ENCODE data around the gene CRACDL. TPM values are rescaled to one million over a fixed set of nuclear protein-coding genes. Genes with fewer than 3 reads are reported as not detected.

CRACDL gene
- total RNA-seq, 4 donors from 2014 or later: 0.94 to 5.8 (median 1.8) TPM

- H3K4me3 ChIP-seq: no peak overlapping the region
Measured at GRCh38 chr2:98821629-98822135, 114.3 kb downstream of the CRACDL start.

GRCh38 chr2:98819231-98819766 lies 116.7 kb downstream of the CRACDL start:
- peaks cover 0 to 20% (median 3%) of the 10 kb centered on the region in 3 donors for H3K4me1 ChIP-seq
- WGBS, 2 donors (ENCODE audit: low coverage in 1 of 2): 31 to 33% methylated on average over 4 to 5 of the region's 5 CpGs

More at GRCh38 chr2:98821629-98822135, 114.3 kb downstream of the CRACDL start:
- WGBS, 2 donors (ENCODE audit: low coverage in 1 of 2): 97% methylated on average over 5 of the region's 38 CpGs; no CpG with 5 or more reads in 1 of the 2 donors
- Histone ChIP-seq H3K9me3 (peaks cover 0 to 5% (median 0%) of the 10 kb centered on the region in 3 donors), H3K4me1 (peaks cover 0 to 20% (median 3%) of the 10 kb centered on the region in 3 donors), H3K27ac (peak overlapping the region in 2 of 4 donors; percentile 71 to 76), H3K27me3 (peaks cover 34% of the 10 kb centered on the region), H3K36me3 (no peaks in the 10 kb centered on the region)
- TF ChIP-seq POLR2A (IDR thresholded peaks at IDR 0.05): no peak
- no peak for TF ChIP-seq POLR2AphosphoS5 (IDR thresholded peaks at IDR 0.05)
- TF ChIP-seq CTCF (IDR thresholded peaks at IDR 0.05): no peak
- TF ChIP-seq EP300 (IDR thresholded peaks at IDR 0.05): no peak
- no peak for ATAC-seq

GRCh38 chr2:98818164-98818563 lies 117.9 kb downstream of the CRACDL start:
- peaks cover 0 to 5% (median 0%) of the 10 kb centered on the region in 3 donors for H3K9me3 ChIP-seq
- H3K36me3 ChIP-seq: no peaks in the 10 kb centered on the region
- H3K27ac ChIP-seq: no peak overlapping the region
- no peak for TF ChIP-seq POLR2A (IDR thresholded peaks at IDR 0.05)
- no peak for ATAC-seq
- WGBS, 2 donors (ENCODE audit: low coverage in 1 of 2): 63 to 87% methylated on average over 3 to 5 of the region's 5 CpGs
- H3K27me3 ChIP-seq: peaks cover 44% of the 10 kb centered on the region
- peaks cover 0 to 14% (median 3%) of the 10 kb centered on the region in 3 donors for H3K4me1 ChIP-seq
- no peak overlapping the region for H3K4me3 ChIP-seq

More at GRCh38 chr2:98819231-98819766, 116.7 kb downstream of the CRACDL start:
- peaks cover 0 to 5% (median 0%) of the 10 kb centered on the region in 3 donors for H3K9me3 ChIP-seq
- H3K27me3 ChIP-seq: peaks cover 46% of the 10 kb centered on the region
- no peaks in the 10 kb centered on the region for H3K36me3 ChIP-seq
- no peak overlapping the region for H3K4me3 ChIP-seq
- no peak for ATAC-seq
- no peak for TF ChIP-seq POLR2A (IDR thresholded peaks at IDR 0.05)
- no peak overlapping the region for H3K27ac ChIP-seq

DNA sequence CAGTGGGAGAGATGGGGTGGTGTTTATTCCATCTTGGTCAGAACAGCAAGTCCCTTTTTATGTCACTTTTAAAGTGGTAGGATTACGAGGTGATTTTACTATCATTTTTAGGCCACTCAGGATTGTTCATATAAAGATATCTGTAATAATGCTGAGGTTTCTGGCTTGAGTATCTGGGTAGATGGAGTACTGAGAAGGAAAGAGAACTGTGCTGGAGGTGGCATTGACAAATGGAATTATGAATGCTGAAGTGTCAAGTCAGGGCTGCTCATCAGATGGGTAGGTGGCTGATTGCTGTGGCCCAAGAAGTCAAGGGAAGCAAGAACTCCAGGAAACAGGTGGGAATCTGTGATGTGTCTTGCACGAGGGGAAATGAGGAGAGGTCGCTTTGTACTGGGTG lies 119.7 kb downstream of the CRACDL start:
- Histone ChIP-seq H3K27ac (no peak overlapping the region), H3K27me3 (peaks cover 25% of the 10 kb centered on the region), H3K9me3 (no peaks in the 10 kb centered on the region), H3K36me3 (no peaks in the 10 kb centered on the region), H3K4me1 (no peaks in the 10 kb centered on the region), H3K4me3 (no peak overlapping the region)
- WGBS, 2 donors (ENCODE audit: low coverage in 1 of 2): 81 to 100% methylated on average over 2 to 3 of the region's 3 CpGs
- TF ChIP-seq CTCF (IDR thresholded peaks at IDR 0.05) (no peak), POLR2A (IDR thresholded peaks at IDR 0.05) (no peak), POLR2AphosphoS5 (IDR thresholded peaks at IDR 0.05) (no peak), EP300 (IDR thresholded peaks at IDR 0.05) (no peak)
- no peak for ATAC-seq

DNA sequence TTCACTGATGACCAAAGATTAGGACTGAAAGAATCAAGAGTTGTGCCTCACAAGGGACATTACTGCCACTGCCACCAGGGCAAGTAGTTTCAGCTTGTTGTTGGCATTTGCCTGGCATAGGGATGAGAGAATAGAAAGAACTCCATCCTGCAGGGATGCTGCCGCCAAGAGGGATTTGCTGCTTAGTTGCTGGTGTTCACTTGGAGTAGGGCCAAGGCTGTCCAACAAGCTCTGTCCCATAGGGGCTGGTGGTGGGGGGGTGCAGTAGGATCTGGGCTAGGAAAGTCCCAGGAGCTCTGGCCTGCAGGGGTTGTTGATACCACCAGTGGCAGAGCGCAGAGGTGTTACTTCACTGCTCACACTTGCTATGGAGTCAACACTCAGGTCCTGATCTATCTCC lies 120.2 kb downstream of the CRACDL start:
- ATAC-seq: no peak
- H3K9me3 ChIP-seq: no peaks in the 10 kb centered on the region
- TF ChIP-seq POLR2AphosphoS5 (IDR thresholded peaks at IDR 0.05) (no peak), CTCF (IDR thresholded peaks at IDR 0.05) (no peak), EP300 (IDR thresholded peaks at IDR 0.05) (no peak), POLR2A (IDR thresholded peaks at IDR 0.05) (no peak)

DNA sequence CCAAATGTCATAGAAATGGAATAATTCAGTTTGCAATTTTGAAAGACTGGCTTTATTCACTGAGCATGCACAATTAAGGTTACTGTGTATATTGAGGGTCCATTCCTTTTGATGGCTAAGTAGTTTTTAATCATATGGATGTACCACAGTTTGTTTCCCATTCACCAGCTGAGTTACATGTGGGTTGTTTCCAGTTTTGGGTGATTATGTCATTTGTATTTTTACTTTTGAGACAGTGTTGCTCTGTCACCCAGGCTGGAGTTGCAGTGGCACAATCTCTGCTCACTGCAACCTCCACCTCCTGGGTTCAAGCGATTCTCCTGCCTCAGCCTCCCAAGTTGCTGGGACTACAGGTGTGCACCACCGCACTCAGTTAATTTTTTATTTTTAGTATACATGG lies 124.3 kb downstream of the CRACDL start:
- no peaks in the 10 kb centered on the region for H3K9me3 ChIP-seq
- WGBS, 2 donors (ENCODE audit: low coverage in 1 of 2): 100% methylated on average over 2 of the region's 2 CpGs; no CpG with 5 or more reads in 1 of the 2 donors
- H3K4me3 ChIP-seq: no peak overlapping the region
- ATAC-seq: no peak
- H3K27me3 ChIP-seq: peaks cover 12% of the 10 kb centered on the region
- peaks cover 0 to 6% (median 0%) of the 10 kb centered on the region in 3 donors for H3K4me1 ChIP-seq
- TF ChIP-seq CTCF (IDR thresholded peaks at IDR 0.05) (no peak), POLR2A (IDR thresholded peaks at IDR 0.05) (no peak), EP300 (IDR thresholded peaks at IDR 0.05) (no peak), POLR2AphosphoS5 (IDR thresholded peaks at IDR 0.05) (no peak)
- no peak overlapping the region for H3K27ac ChIP-seq
- H3K36me3 ChIP-seq: no peaks in the 10 kb centered on the region

More for the DNA sequence above, 120.2 kb downstream of the CRACDL start:
- Histone ChIP-seq H3K36me3 (no peaks in the 10 kb centered on the region), H3K4me1 (no peaks in the 10 kb centered on the region), H3K27ac (no peak overlapping the region), H3K4me3 (no peak overlapping the region), H3K27me3 (peaks cover 21% of the 10 kb centered on the region)
- WGBS, 2 donors (ENCODE audit: low coverage in 1 of 2): 100% methylated on average over 2 of the region's 2 CpGs; no CpG with 5 or more reads in 1 of the 2 donors

Measured in gastroesophageal sphincter (tissue), 4 donors.